GM19455 (cell line): ENCODE data around the gene HEATR5B.
"Not testable (repeated sequence)": the region's sequence is repeated elsewhere in the genome, so short reads cannot be mapped to it uniquely, and the experiment has no call there.

ENCODE experiments used
- ATAC-seq: cut with Tn5 transposase; IDR thresholded peaks from one replicate; pipeline ENCODE4 v1.9.1; 2021; ENCODE audit not compliant: unreplicated experiment

HEATR5B gene

DNA sequence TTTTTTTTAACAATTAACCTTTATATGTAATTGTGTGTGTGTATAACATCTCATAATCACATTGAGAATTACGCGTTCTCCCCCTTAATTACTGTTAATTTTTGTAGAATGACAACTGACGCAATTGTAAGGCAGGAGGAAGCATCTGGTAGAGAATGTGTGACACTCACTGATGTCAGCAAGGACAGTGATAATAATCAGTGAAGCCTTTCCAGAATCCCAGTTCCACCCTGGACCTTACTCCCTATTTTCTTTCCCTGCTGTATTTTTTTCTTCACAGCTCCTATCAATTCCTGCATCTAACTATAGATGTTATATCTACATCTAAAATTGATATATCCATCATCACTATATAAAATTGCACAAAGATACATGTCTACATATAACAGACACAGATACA lies 101.7 kb downstream of the HEATR5B start:
- ATAC-seq: no peak

DNA sequence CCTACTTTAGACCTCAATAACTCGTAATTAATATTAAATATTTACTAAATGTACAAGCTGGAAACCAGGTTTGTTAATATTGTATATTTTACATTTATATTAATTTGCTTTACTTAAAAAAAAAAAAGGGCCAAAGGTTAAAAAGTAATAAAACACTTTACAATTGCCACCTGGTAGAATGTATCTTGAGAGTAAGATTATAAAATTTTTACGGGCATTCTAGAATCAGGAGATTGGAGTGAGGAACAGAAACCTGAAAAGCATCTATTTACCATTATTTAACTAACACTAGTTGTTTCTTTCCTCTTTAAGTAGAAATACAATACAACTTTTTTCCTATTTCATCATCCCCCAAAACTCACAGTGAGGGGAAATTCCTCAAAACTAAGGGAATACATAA lies 102.3 kb downstream of the HEATR5B start:
- ATAC-seq: no peak

DNA sequence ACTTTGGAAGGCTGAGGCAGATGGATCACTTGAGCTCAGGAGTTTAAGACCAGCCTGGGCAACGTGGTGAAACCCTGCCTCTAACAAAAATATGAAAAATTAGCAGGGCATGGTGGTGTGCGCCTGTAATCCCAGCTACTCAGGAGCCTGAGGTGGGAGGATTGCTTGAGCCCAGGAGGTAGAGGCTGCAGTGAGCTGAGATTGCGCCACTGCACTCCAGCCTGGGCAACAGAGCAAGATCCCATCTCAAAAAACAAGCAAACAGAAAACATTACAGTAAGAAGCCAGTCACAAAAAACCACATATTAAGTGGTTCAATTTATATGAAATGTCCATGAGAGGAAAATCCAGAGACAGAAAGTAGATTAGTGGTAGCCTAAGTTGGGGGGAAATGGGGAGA lies 105.2 kb downstream of the HEATR5B start:
- not testable (repeated sequence) for ATAC-seq

DNA sequence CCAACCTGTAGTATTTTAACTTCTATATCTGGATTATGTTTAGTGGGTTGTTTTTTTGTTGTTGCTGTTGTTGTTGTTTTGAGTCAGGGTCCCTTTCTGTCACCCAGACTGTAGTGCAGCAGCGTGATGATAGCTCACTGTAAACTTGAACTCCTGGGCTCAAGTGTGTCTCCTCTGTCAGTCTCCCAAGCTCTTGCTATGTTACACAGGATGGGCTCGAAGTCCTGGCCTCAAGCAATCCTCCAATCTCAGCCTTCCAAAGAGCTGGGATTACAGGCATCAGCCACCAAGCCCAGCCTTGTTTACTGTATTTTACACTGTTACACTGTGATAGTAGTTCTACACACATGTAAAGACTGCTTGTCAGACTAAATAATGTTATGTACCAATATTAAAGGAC lies 108.1 kb downstream of the HEATR5B start:
- ATAC-seq: no peak

DNA sequence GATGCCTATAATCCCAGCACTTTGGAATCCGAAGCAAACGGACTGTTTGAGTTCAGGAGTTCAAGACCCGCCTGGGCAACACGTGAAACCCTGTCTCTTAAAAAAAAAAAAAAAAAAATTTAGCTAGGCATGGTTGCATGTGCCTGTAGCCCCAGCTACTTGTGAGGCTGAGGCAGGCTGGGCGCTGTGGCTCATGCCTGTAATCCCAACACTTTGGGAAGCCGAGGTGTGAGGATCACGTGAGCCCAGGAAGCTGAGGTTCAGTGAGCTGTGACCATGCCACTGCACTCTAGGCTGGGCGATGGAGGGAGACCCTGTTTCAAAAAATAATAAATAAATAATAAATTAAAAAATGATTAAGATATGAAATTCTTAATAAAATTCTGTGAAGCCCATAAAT lies 108.9 kb downstream of the HEATR5B start:
- ATAC-seq: no peak

DNA sequence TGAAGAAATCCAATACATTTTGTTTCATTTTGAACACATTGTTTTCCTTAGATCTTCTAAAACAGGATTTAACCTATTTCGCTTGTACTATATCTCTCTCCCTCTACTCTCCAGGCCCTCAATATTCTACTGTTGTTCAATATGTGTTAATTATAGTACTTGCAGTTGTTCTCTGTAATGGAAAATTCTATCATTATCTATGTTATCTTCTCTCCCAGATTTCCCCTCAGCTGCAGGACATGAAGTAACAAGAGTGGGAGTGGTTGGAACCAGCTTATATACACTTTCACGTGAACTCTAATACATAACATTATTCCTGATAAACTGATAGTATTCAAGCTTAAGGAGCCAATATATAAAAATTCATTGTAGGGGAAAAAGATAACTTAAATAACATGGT lies 110.9 kb downstream of the HEATR5B start:
- no peak for ATAC-seq

DNA sequence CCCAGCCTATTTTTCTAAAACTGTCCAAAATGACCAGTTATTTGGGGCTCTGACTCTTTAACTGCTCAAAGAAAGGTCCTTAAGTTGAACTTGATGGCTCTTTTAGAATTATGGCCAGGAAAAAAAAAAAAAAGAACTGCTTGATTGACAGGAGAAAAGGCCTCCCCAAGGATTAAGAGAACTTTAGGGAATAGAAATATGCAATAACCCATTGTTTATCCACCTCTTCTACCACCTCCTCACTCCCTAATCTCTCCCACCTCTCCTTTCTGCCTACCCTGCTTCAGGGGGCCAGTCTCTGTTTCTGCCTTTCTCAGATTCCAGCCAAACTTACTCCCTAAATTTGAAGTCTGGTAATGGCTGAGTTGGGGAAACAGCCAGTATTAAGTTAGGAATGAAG lies 112.2 kb downstream of the HEATR5B start:
- no peak for ATAC-seq

DNA sequence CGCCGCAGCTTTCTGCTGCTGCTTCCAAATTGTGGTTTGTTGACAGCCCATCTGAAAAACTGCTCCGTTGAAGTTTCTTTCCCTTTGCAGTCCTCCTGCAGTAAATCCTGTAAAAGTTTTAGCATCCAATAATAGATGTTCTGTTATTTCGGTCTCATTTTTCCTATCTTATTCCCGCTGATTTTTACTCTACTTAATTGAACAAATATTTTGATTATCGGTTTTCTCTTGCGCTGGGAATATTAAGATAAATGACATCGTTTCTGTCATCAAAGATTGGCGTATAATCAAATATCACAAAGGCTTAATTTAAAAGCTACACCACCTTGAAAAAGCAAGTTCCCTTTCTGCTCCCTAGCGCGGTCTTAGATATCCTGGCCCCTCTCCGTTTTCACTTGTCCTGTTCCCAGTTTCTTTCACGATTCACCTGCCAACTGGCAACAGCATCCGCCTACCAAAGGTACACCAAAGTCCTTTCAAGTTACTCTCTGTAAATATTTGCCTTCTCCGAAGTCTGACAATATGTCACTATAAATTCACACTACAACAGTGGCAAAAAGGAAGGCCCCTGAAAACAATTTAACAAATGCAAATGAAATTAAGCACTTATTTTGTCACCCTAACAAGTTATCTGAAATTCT lies 116.8 kb downstream of the HEATR5B start:
- no peak for ATAC-seq

DNA sequence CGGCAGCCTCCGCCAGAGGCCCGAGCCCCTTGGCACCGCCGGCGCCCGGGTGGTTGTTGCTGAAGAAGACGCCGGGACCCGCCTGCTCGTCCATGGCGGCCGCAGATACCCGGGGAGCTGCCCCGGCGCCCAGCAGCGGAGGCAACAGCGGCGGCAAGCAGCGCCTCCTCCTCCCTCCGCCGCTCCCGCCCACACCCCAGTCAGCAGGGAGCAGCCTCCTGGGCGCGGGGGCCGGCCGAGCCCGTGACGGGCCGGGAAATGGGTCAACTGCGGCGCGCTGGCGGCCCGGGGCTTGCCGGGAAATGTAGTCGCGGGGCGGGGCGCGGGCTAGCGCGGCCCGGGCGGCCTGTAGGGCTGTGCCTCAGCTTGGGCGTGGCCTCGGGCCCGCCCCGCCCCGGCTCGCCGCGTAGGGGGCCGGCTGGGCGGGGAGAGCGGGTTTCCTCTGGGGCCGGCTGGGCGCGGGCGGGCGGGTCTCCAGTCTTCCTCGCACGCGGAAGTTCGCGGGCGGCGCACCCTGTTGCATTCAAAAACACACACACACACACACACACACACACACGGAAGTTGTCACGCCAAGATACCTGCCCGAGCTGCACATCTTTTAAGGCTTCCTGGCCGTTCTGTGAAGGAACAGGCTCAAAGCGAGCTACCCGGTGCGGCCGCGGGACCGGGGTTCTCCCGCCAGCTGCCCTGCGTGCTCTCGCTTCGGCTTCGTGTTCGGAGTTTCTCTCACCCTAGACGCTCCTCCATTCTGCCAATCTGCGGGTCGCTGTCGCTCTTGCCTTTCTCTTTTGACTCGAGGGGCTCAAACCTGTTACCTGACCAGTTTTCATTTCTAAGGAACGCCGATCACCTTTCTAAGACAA lies 117.6 kb downstream of the HEATR5B start, which contains the start of gene STRN:
STRN (minus strand) TSS at position 167 of the 866 bp plus-strand sequence; CDS start at position 94, 73 bp downstream.
- peak; percentile 96 for ATAC-seq

DNA sequence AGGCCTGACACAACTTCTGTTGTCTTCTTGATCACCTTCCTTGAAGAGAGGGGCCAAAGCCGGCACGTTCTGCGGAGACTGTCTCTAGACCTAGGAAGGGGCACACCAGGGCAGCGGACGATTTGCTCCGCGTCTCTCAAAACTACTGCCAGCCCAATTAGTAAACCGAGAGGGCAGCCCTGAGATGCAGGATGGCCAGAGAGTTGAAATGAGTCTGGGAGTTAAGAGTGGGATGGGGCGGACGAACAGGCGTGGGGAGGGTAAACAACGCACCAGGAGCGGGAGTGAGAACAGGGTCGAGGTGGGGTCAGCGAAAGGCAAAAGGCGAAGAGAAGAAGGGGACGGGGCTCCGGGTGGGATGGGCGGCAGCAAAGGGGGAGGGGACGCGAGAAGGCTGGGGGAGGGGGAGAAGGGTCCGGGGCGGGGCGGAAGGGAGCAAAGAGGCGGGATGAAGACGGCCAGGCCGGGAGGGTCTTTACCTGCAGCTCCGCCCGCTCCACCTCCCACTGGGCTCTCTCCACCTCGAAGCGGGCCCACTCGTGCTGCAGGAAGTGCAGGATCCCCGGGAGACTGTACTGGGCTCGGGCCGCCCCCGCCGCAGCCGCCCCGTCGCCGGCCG lies 118.3 kb downstream of the HEATR5B start:
- ATAC-seq: peak; percentile 40

DNA sequence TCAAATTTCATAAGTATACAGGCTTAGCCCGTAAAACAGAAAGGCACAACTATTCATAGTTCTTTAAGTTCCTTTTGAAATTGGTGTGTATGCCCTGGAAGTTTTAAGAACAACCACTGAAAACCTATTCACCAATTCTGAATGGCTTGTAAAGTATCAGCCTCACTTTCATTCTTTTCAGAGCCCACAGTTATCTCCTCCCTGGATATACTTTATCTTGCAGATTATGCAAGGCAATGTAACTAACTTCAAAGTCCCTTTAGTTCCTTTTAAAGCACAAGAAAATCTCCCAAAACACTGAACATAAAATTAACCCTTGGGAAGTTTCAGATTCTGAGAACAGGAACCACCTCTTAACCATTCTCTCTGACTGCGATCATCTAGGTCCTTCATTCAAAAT lies 119.0 kb downstream of the HEATR5B start:
- no peak for ATAC-seq

DNA sequence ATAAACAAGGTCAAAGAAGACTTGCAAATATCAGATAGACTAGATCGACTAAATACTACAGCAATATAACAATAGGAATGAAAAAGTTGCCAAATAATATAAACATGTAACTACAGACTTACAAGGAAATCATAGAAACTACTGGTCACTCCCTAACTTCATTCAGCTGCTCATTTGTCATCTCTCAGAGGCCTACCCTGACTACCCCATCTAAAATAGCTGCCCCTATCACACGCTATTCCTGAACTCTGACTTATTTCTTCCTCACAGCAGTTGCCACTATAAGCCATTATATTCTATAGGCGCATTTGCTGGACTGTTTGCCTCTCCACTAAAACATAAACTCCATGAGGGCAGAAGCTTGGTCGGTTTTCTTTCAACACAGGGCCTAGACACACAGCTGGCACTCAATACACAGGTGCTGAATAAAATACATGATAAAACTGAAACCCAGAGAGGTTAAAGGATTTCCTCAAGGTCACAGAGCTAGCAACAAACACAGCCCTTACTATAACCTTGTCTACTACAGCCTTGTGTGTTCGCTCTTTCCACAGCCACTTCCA lies 119.6 kb downstream of the HEATR5B start:
- ATAC-seq: no peak

DNA sequence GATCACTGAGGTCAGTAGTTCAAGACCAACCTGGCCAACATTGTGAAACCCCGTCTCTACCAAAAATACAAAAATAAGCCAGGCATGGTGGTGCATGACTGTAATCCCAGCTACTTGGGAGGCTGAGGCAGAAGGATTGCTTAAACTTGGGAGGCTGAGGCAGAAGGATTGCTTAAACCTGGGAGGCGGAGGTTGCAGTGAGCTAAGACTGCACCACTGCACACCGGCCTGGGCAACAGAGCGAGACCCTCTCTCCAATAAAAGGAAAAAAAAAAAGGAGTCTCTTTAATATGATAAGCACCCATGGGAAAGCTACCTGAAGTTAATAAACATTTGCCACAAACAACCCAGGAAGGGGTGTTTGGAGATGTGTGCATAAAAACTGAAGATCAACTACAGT lies 120.4 kb downstream of the HEATR5B start:
- no peak for ATAC-seq

DNA sequence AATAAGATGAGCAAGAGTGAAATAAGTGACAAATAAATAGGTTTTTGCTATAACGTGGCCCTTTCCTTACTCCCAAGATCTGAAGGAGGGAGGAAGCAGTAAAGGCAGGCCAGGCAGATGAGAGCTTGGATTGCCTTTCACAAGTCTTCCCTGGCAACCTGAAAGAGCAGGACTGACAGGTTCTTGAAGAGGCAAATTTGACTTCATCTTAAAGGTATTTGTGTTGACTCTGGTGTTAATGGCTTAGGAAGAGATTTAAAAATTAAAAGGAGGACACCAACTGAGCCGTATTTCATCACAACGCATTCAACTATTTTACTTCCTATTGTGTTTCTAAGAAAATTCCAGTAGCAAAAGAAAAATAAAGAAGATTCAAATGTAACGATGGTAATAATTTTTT lies 121.1 kb downstream of the HEATR5B start:
- no peak for ATAC-seq

DNA sequence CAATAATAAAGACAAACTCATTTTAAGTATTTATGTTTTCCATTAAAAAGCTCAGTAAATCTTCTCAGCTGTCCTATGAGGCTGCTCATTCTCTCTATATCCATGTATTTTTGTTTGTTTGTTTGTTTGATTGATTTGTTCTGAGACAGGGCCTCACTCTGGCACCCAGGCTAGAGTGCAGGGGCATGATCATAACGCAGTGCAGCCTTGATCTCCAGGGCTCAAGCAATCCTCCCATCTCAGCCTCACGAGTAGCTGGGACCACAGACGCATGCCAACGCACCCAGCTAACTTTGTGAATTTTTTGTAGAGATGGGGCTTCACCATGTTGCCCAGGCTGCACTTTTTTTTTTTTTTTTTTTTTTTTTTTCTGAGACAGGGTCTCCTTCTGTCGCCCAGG lies 123.4 kb downstream of the HEATR5B start:
- ATAC-seq: no peak

DNA sequence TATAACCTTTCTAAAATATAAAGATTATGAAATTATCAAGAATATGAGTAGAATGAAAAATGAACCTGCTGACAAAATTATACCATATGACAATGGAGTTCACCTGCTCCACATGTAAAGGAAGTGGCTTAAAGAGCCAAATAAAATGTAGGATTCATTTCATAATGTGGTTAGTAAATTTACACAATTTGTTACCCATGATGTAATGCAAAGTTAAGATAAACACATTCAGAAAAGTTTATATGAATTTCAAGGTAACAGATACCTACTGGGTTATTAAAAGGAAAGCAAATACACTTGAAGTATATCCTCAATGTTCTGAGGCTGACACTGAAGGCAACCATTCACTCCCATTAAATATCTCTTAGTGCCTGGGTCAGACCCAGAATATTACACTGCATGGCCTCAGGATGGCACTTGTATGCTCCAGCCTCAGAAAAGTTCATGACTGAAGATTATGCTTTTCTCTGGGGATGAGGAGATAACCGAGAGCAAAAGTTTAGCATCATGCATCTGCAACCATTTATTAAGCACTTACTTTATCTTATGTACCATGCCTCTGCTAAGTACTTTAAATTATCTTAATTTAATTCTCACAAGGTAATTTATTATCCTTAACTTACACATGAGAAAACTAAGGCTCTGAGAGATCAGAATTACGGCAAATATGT lies 124.0 kb downstream of the HEATR5B start:
- ATAC-seq: no peak

DNA sequence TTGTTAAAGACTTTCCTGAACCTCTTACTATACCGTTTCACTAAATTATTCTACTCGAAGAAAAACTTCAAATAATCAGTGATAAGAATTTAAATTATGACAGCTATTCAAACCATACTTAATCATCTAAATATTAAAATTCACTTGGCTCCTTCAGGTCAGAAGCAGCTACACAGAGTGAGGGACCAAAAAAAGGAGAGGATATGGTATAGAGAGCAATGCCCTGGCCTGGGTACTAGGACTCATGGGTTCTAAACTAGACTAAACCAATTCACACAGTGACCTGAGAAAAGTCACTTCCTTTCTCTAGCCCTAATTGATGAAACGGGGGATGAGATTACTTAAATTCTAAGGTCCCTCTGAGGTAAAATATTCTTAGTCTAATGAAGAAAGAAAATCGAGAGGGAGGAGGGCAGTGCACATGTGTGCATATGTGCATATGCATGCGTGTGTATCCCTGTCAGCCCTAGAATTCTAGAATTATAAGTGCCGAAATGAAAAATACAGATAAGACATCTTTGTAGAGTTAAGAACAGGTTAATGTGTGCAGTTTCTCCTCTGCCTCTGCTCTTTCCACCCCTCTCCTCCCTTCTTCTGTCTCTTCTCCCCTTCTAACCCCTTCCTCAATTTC lies 129.1 kb downstream of the HEATR5B start:
- ATAC-seq: no peak

DNA sequence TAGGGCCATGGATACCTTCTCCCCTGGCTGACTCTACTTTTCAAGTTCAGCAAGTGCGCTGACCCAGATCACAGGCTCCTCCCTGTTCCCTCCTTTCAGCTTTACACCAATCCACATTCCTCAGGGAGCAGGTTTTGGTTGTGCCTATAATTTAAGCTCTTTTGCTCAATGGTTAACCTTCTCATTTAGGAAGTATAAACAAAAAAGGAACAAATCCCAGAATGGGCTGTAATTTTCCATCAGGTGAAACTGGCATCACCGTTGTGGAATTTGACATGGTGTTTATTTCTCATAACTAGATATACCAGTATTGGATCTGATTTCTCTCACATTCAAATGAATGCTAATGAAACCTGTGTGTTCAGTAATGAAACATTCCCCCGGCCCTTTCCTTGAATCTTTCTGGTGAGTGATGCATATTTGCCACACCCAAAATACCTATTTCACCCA lies 131.4 kb downstream of the HEATR5B start:
- ATAC-seq: no peak

DNA sequence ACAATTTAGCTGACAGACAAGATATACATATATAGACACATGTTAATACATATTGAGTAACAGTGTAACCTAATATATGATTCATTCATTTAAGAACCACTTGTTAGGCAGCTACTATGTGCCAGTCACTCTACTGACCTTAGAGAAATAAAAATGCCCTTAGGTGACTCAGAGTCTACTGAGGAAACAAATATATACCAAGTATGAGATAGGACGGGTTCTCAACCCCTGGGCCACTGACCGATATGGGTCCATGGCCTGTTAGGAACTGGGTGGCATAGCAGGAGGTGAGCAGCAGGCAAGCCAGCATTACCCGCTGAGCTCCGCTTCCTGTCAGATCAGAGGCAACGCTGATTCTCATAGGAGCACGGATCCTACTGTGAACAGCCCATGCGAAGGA lies 132.6 kb downstream of the HEATR5B start:
- ATAC-seq: no peak

DNA sequence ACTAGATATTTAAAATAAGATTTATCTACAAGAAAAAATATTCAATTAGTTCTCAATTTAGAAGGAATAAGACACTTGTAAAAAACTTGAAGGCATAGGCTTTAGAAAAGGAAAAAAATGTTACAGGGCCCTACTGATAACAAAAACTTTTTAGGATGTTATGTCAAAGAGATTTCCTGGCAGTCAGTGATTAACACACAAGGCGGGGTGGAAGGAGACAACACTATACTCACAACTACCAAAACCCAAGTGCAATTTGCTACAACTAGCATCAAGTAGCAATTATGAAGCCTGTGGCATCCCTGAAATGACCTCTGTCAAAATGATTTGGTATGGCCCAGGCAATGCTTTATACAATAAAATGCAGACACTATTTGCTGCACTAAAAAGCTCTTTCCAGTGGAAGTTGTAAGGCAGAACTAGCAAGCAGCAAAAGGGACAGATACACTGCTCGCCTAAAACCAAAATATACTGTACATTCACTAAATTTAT lies 133.1 kb downstream of the HEATR5B start:
- ATAC-seq: no peak
